ENCODE data around the gene CLCN6. TPM values are rescaled to one million over a fixed set of nuclear protein-coding genes. Genes with fewer than 3 reads are reported as not detected.

The CLCN6 gene
- total and polyA plus RNA-seq, 2 of the 13 experiments (the other 11 are each of a cell fraction or from before 2014, with no cell fraction given): 14.9 to 19.3 TPM

DNA sequence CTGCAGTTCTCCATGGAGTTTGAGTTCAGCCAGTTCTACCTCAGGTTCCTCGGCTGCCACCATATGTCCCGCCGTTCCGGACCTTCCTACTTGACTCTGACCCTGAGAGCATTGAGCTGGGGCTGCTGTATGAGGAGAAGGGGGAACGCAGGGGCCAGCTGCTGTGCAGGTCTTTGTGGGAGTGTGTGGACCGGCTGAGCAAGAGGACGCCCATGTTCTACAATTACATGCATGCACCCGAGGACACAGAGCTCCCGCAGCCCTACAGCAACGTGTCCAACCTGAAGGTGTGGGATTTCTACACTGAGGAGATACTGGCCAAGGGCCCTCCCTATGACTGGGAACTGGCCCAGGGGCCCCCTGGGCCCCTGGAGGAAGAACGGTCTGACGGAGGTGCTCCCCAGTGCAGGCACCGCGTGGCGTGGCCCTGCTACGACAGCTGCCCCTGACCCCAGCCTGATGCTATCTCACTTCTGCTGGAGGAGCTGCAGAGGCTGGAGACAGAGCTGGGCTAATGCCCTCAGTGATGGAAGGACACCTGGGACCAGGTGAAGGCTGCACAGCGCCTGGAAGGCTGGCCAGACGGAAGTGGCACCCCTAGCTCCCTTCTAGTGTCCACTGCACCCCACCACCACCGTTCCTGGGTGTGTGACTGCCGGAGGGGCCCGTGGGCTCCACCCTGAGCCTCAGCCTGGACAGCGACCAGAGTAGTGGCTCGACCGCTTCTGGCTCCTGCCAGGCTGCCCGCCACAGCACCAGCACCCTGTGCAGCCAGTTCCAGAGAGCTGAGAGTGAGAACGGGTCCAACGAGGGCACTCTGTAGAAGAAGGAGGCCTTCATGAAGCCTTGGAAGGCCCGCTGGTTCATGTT lies 73.6 kb downstream of the CLCN6 start:
- no peak overlapping the region for H2AFZ ChIP-seq (ENCODE audit: low read length)
- BruUV-seq (replicated peaks): no TSS peak
- H4K20me1 ChIP-seq (ENCODE audit: insufficient read depth, low read length): no peaks in the 10 kb centered on the region
- no peaks in the 10 kb centered on the region for H3K36me3 ChIP-seq (replicated peaks in 1 of 2; ENCODE audit: control insufficient read depth in 1 of 2, insufficient read depth in 2 of 2, low read length in 2 of 2)
- in situ Hi-C loops (cut with HindIII; ENCODE audit: extremely low pct_ligation_motif_present, low pct_unique_long_range_greater_than_20kb): no loop called here
- H3K27me3 ChIP-seq (ENCODE audit: control insufficient read depth in 1 of 2, insufficient read depth in 2 of 2, low read length in 2 of 2): peaks cover 4 to 36% of the 10 kb centered on the region in 2 experiments; a peak in 4 of 5 replicates
- WGBS (ENCODE audit: low lambda C conversion rate): 36% methylated on average over 13 of the region's 28 CpGs
- FAIRE-seq (no peak), DNase-seq (ENCODE audit: low spot score) (no peak), ATAC-seq (peak; percentile 4; the same call in 2 of the 3 replicates)
- intact Hi-C loops (cut with micrococcal nuclease; ENCODE audit: unreplicated experiment): no loop called here
- peaks cover 59% of the 10 kb centered on the region for H3K4me1 ChIP-seq (ENCODE audit: insufficient read depth, low read length)
- no peak for TF ChIP-seq ZNF256 (CRISPR knock-in tag; conservative IDR thresholded peaks at IDR 0.05)
- no peak for TF ChIP-seq ZNF747 (CRISPR knock-in tag; IDR thresholded peaks at IDR 0.05; ENCODE audit: borderline replicate concordance)
- TF ChIP-seq ZNF260 (CRISPR knock-in tag; IDR thresholded peaks at IDR 0.05; ENCODE audit: borderline replicate concordance, low read depth): no peak
- no peak for TF ChIP-seq GABPB1 (CRISPR knock-in tag; IDR thresholded peaks at IDR 0.05)
- TF ChIP-seq CAMTA2 (CRISPR knock-in tag; IDR thresholded peaks at IDR 0.05; ENCODE audit: borderline replicate concordance): no peak
- TF ChIP-seq ZNF775 (CRISPR knock-in tag; IDR thresholded peaks at IDR 0.05; ENCODE audit: borderline replicate concordance): no peak
- TF ChIP-seq ZNF263 (CRISPR knock-in tag; IDR thresholded peaks at IDR 0.05): peak; percentile 60
- TF ChIP-seq, protein P1, sequence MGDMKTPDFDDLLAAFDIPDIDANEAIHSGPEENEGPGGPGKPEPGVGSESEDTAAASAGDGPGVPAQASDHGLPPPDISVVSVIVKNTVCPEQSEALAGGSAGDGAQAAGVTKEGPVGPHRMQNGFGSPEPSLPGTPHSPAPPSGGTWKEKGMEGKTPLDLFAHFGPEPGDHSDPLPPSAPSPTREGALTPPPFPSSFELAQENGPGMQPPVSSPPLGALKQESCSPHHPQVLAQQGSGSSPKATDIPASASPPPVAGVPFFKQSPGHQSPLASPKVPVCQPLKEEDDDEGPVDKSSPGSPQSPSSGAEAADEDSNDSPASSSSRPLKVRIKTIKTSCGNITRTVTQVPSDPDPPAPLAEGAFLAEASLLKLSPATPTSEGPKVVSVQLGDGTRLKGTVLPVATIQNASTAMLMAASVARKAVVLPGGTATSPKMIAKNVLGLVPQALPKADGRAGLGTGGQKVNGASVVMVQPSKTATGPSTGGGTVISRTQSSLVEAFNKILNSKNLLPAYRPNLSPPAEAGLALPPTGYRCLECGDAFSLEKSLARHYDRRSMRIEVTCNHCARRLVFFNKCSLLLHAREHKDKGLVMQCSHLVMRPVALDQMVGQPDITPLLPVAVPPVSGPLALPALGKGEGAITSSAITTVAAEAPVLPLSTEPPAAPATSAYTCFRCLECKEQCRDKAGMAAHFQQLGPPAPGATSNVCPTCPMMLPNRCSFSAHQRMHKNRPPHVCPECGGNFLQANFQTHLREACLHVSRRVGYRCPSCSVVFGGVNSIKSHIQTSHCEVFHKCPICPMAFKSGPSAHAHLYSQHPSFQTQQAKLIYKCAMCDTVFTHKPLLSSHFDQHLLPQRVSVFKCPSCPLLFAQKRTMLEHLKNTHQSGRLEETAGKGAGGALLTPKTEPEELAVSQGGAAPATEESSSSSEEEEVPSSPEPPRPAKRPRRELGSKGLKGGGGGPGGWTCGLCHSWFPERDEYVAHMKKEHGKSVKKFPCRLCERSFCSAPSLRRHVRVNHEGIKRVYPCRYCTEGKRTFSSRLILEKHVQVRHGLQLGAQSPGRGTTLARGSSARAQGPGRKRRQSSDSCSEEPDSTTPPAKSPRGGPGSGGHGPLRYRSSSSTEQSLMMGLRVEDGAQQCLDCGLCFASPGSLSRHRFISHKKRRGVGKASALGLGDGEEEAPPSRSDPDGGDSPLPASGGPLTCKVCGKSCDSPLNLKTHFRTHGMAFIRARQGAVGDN (CRISPR knock-in tag; IDR thresholded peaks at IDR 0.05): peak; percentile 37
- no peaks in the 10 kb centered on the region for H3K9me3 ChIP-seq (ENCODE audit: low read length)
- ChIA-PET CTCF (ENCODE audit: low intra/inter-chr PET ratio, low total read pairs) (no interaction called here), POLR2A (interaction anchor here (2.6 kb wide), 1 partner anchor 29 kb away, joined by 8 read pairs; no protein-coding TSS in a partner anchor)
- no peaks in the 10 kb centered on the region for H3K79me2 ChIP-seq (ENCODE audit: insufficient read depth, low read length)
- no peak overlapping the region for H3K9ac ChIP-seq (ENCODE audit: insufficient read depth, low read depth, low read length)
- H3K27ac ChIP-seq (ENCODE audit: extremely low read length, insufficient read depth, low read length): no peak overlapping the region
- no peak overlapping the region for H3K4me3 ChIP-seq (replicated peaks in 1 of 3; ENCODE audit: insufficient read depth in 1 of 3, low read depth in 2 of 3, low read length in 3 of 3)
- no peak overlapping the region; the same call in 1 of the 2 replicates for H3K4me2 ChIP-seq (ENCODE audit: low read depth, low read length)

Data from HepG2 (cell line).